ENCODE results near the gene TNS1.

TNS1 gene

DNA sequence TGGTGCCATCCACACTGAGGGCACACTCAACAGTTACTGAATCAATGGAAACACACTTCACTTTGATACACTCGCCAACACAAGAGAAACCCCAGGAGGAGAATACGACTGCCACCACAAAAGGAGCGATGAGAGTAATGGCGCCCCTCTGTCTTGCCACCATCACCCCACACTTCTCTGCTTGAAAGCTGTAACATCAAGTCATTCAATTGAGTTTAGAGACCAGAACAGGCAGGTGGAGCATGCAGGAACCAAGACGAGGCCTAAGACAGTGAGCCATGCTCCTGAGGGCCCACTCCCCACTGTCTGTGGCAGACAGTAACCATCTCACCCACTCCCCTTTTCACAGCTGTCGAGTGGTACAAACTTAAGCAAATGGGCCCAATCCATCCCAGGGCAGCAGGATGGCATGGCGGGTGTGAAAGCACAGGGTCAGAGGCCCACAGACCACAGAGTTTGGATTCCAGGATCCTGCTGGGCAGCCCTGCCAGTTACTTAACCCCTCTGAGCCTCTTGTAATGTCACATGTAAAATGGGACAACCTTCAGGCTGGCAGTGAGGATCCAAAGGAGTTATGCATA, 101.9 kb downstream of the TNS1 start:
- no peaks in the 10 kb centered on the region for H3K9me3 ChIP-seq
- DNase-seq: no peak
- H3K36me3 ChIP-seq: peaks cover 38% of the 10 kb centered on the region
- H3K4me1 ChIP-seq: peaks cover 3% of the 10 kb centered on the region; the same call in 1 of the 2 replicates
- TF ChIP-seq, protein P1, sequence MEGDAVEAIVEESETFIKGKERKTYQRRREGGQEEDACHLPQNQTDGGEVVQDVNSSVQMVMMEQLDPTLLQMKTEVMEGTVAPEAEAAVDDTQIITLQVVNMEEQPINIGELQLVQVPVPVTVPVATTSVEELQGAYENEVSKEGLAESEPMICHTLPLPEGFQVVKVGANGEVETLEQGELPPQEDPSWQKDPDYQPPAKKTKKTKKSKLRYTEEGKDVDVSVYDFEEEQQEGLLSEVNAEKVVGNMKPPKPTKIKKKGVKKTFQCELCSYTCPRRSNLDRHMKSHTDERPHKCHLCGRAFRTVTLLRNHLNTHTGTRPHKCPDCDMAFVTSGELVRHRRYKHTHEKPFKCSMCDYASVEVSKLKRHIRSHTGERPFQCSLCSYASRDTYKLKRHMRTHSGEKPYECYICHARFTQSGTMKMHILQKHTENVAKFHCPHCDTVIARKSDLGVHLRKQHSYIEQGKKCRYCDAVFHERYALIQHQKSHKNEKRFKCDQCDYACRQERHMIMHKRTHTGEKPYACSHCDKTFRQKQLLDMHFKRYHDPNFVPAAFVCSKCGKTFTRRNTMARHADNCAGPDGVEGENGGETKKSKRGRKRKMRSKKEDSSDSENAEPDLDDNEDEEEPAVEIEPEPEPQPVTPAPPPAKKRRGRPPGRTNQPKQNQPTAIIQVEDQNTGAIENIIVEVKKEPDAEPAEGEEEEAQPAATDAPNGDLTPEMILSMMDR (IDR thresholded peaks at IDR 0.05; ENCODE audit: low read depth, low read length): no peak
- no peak overlapping the region for H3K4me3 ChIP-seq (ENCODE audit: low read depth, low read length)
- no peaks in the 10 kb centered on the region for H3K27me3 ChIP-seq

- Histone ChIP-seq H3K27me3 (no peaks in the 10 kb centered on the region), H3K9me3 (no peaks in the 10 kb centered on the region), H3K4me1 (peaks cover 3% of the 10 kb centered on the region; the same call in 1 of the 2 replicates), H3K36me3 (peaks cover 45% of the 10 kb centered on the region), H3K4me3 (ENCODE audit: low read depth, low read length) (no peak overlapping the region)
- DNase-seq: no peak
- TF ChIP-seq, protein P1 (IDR thresholded peaks at IDR 0.05; ENCODE audit: low read depth, low read length): peak; percentile 7; the same call in 1 of the 2 replicates
Observed at GRCh38 chr2:217900010-217900779, 102.6 kb downstream of the TNS1 start.

DNA sequence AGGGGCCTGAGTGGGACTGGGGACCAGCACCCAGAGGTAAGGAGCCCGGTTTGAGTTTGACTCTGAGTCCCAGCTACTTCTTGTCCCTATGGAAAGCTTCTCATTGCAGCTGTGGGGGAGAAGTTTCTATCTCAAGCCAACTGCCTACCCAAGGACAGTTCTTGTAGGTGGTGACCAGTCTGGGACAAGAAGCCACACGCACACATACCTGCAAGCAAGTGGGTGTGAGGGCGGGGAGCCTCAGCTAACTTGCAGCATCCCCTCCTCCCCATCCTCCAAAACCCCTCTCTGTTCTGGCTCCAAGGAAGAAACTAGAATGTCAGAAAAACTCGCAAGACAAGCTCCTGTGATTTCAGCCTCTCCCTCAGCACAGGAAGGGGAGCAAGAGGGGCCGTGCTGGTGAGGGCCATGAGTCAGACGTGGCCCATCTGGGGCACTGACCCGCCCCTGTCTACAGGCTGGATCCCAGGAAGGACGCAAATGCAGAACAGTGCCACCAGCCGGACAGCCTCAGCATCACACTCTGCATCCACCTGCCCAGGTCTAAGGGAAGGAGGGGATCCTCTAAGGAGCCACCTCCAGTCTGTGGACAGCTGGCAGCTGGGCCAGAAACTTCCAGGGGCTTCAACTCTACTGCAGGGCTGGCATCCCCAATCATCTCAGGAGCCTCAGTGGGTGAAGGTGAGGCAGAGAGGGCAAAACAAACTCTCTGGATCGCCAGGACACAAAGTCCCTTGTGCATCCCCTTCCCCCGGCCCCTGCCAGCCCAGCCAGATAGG, 103.4 kb downstream of the TNS1 start:
- Histone ChIP-seq H3K4me1 (peaks cover 3% of the 10 kb centered on the region; the same call in 1 of the 2 replicates), H3K36me3 (peaks cover 53% of the 10 kb centered on the region), H3K4me3 (ENCODE audit: low read depth, low read length) (no peak overlapping the region), H3K27me3 (no peaks in the 10 kb centered on the region), H3K9me3 (no peaks in the 10 kb centered on the region)
- DNase-seq: peak; percentile 59
- TF ChIP-seq, protein P1 (IDR thresholded peaks at IDR 0.05; ENCODE audit: low read depth, low read length): peak; percentile 49

GRCh38 chr2:217897816-217898806, 104.7 kb downstream of the TNS1 start:
- no peak for DNase-seq
- Histone ChIP-seq H3K4me1 (no peaks in the 10 kb centered on the region), H3K4me3 (ENCODE audit: low read depth, low read length) (no peak overlapping the region), H3K36me3 (peaks cover 55% of the 10 kb centered on the region), H3K27me3 (no peaks in the 10 kb centered on the region), H3K9me3 (no peaks in the 10 kb centered on the region)
- TF ChIP-seq, protein P1 (IDR thresholded peaks at IDR 0.05; ENCODE audit: low read depth, low read length): no peak

- Histone ChIP-seq H3K4me3 (ENCODE audit: low read depth, low read length) (no peak overlapping the region), H3K4me1 (no peaks in the 10 kb centered on the region), H3K27me3 (no peaks in the 10 kb centered on the region), H3K9me3 (no peaks in the 10 kb centered on the region), H3K36me3 (peaks cover 60% of the 10 kb centered on the region)
- TF ChIP-seq, protein P1 (IDR thresholded peaks at IDR 0.05; ENCODE audit: low read depth, low read length): no peak
- no peak for DNase-seq
Observed at GRCh38 chr2:217897091-217897715, 105.6 kb downstream of the TNS1 start.

All from BE2C (cell line).